ENCODE measurements around the gene ATG13. TPM values are rescaled to one million over a fixed set of nuclear protein-coding genes. Genes with fewer than 3 reads are reported as not detected.
"Not testable (repeated sequence)": the region's sequence is repeated elsewhere in the genome, so short reads cannot be mapped to it uniquely, and the experiment has no call there.

ATG13 gene
- total RNA-seq, 2 donors from 2014 or later, result 54.3 to 172 TPM

DNA sequence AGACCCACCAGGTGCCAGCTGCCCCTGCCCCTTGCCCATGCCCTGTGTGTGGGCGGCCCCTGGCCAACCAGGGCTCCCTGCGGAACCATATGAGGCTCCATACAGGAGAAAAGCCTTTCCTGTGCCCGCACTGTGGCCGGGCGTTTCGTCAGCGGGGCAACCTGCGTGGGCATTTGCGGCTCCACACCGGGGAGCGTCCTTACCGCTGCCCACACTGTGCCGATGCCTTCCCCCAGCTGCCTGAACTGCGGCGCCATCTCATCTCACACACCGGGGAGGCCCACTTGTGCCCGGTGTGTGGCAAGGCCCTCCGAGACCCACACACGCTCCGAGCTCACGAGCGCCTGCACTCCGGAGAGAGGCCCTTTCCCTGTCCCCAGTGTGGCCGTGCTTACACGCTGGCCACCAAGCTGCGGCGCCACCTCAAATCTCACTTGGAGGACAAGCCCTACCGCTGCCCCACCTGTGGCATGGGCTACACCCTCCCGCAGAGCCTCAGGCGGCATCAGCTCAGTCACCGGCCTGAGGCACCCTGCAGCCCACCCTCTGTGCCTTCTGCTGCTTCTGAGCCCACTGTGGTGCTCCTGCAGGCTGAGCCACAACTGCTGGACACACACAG, 87.8 kb downstream of the ATG13 start:
- intact Hi-C loops (cut with DNase I), result no loop called here
- H3K36me3 ChIP-seq, result peaks cover 5 to 36% of the 10 kb centered on the region in 2 donors

DNA sequence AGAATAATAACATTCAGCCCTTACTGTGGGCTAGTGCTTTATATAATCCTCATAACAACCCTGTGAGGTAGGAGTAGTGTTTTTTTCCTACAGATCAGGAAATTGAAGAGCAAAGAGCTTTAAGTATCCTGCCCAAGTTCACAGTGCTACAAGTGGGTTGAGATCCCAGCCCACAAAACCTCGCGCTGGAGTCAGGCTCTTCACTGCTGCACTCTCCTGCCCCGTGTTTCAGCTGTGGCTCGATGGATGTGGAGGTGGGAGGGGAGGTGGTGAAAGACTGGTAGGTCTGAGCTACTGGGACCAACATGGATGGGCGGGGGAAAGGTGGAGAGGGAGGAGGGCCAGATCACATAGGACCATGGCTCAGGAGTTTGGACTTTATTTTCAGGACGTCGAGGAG, 89.5 kb downstream of the ATG13 start:
- 94% methylated on average over 7 of the region's 7 CpGs for WGBS
- no peak for DNase-seq (ENCODE audit: low spot score)
- intact Hi-C loops (cut with DNase I), result no loop called here

More for the DNA sequence above, 87.8 kb downstream of the ATG13 start:
- Histone ChIP-seq H3K27ac (no peak overlapping the region), H3K9me3 (no peaks in the 10 kb centered on the region), H3K27me3 (replicated peaks; ENCODE audit: insufficient read depth) (no peaks in the 10 kb centered on the region), H3K4me1 (replicated peaks) (no peaks in the 10 kb centered on the region), H3K4me3 (no peak overlapping the region)
- 95% methylated on average over 29 of the region's 31 CpGs for WGBS
- no peak for DNase-seq (ENCODE audit: low spot score)
- no peak for TF ChIP-seq POLR2AphosphoS5 (IDR thresholded peaks at IDR 0.05)
- TF ChIP-seq, protein P1, sequence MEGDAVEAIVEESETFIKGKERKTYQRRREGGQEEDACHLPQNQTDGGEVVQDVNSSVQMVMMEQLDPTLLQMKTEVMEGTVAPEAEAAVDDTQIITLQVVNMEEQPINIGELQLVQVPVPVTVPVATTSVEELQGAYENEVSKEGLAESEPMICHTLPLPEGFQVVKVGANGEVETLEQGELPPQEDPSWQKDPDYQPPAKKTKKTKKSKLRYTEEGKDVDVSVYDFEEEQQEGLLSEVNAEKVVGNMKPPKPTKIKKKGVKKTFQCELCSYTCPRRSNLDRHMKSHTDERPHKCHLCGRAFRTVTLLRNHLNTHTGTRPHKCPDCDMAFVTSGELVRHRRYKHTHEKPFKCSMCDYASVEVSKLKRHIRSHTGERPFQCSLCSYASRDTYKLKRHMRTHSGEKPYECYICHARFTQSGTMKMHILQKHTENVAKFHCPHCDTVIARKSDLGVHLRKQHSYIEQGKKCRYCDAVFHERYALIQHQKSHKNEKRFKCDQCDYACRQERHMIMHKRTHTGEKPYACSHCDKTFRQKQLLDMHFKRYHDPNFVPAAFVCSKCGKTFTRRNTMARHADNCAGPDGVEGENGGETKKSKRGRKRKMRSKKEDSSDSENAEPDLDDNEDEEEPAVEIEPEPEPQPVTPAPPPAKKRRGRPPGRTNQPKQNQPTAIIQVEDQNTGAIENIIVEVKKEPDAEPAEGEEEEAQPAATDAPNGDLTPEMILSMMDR (IDR thresholded peaks at IDR 0.05), result no peak
- TF ChIP-seq POLR2A (IDR thresholded peaks at IDR 0.05), result no peak

DNA sequence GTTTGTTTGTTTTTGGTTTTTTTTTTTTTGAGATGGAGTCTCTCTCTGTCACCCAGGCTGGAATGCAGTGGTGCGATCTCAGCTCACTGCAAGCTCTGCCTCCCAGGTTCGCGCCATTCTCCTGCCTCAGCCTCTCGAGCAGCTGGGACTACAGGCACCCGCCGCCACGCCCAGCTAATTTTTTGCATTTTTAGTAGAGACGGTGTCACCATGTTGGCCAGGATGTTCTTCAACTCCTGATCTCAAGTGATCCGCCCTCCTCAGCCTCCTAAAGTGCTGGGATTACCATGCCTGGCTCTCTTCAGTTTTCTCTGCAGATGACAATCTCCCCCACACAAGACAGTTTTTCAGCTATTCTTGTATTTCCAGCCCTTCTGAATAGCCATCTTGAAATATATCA, 92.0 kb downstream of the ATG13 start:
- H3K27me3 ChIP-seq (replicated peaks; ENCODE audit: insufficient read depth); intact Hi-C loops (cut with DNase I); H3K4me3 ChIP-seq; H3K4me1 ChIP-seq (replicated peaks); DNase-seq (ENCODE audit: low spot score); H3K27ac ChIP-seq; H3K9me3 ChIP-seq: not testable (repeated sequence)
- WGBS, result 92% methylated on average over 9 of the region's 9 CpGs
- H3K36me3 ChIP-seq, result peaks cover 5 to 21% of the 10 kb centered on the region in 2 donors

More for the DNA sequence above, 89.5 kb downstream of the ATG13 start:
- Histone ChIP-seq H3K9me3 (no peaks in the 10 kb centered on the region), H3K4me1 (replicated peaks) (no peaks in the 10 kb centered on the region), H3K4me3 (no peak overlapping the region), H3K36me3 (peaks cover 5 to 36% of the 10 kb centered on the region in 2 donors), H3K27me3 (replicated peaks; ENCODE audit: insufficient read depth) (no peaks in the 10 kb centered on the region), H3K27ac (no peak overlapping the region)
- TF ChIP-seq, protein P1 (IDR thresholded peaks at IDR 0.05), result no peak
- TF ChIP-seq POLR2AphosphoS5 (IDR thresholded peaks at IDR 0.05) (no peak), POLR2A (IDR thresholded peaks at IDR 0.05) (no peak)

DNA sequence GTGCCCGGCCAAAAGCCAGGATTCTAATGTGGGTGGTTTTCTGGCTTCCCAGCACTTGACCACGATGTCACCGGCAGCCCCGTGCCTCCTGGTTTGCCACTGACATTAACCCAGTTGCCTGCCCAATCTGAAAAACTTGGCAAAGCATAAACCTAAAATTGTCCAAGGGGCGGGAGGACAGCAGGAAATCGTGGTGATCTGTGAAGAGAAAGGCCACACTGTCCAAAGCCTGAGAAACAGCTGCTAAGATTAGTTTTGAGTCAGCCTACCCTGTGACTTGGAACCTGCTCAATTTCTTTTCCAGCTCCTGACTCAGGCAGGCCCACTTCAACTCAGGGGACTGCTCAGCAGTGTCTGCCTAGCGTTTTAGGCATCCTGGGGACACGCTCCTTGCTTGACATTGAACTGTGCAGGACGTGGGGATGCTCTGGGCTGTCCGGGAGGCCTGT, 93.5 kb downstream of the ATG13 start:
- no peaks in the 10 kb centered on the region for H3K27me3 ChIP-seq (replicated peaks; ENCODE audit: insufficient read depth)
- TF ChIP-seq POLR2AphosphoS5 (IDR thresholded peaks at IDR 0.05), result peak; percentile 28
- TF ChIP-seq, protein P1 (IDR thresholded peaks at IDR 0.05), result no peak
- H3K4me3 ChIP-seq, result no peak overlapping the region
- peaks cover 0 to 6% of the 10 kb centered on the region in 2 donors for H3K36me3 ChIP-seq
- intact Hi-C loops (cut with DNase I), result no loop called here
- 59% methylated on average over 10 of the region's 10 CpGs for WGBS
- DNase-seq (ENCODE audit: low spot score), result no peak
- H3K27ac ChIP-seq, result peak overlapping the region; percentile 55 to 63
- no peaks in the 10 kb centered on the region for H3K9me3 ChIP-seq
- H3K4me1 ChIP-seq (replicated peaks), result no peaks in the 10 kb centered on the region

DNA sequence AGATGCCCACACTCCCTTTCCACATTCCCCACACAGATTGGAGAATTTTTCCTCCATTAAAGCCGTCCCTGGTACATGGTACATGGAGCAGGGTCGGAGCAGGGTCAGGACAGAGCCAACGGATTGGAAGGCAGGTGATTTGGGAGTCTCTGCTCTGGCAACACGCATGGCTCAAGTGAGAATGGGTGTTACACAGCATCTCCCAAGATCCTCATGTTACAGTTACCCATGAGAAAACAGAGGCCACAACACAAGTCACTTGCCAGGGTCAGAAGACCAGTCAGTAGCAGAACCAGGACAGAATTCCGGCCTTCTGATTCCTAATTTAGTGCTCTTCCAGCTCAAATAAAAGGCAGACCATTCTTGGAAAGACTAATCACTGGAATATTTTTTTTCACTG, 94.0 kb downstream of the ATG13 start:
- H3K36me3 ChIP-seq, result peaks cover 0 to 2% of the 10 kb centered on the region in 2 donors
- peak overlapping the region; percentile 55 to 63 for H3K27ac ChIP-seq
- H3K4me1 ChIP-seq (replicated peaks), result no peaks in the 10 kb centered on the region
- 70% methylated on average over 5 of the region's 5 CpGs for WGBS
- no peak for DNase-seq (ENCODE audit: low spot score)
- H3K4me3 ChIP-seq, result no peak overlapping the region
- no peaks in the 10 kb centered on the region for H3K27me3 ChIP-seq (replicated peaks; ENCODE audit: insufficient read depth)
- TF ChIP-seq POLR2AphosphoS5 (IDR thresholded peaks at IDR 0.05), result no peak
- TF ChIP-seq POLR2A (IDR thresholded peaks at IDR 0.05), result no peak
- TF ChIP-seq, protein P1 (IDR thresholded peaks at IDR 0.05), result no peak
- H3K9me3 ChIP-seq, result no peaks in the 10 kb centered on the region
- intact Hi-C loops (cut with DNase I), result no loop called here
